H9 (cell line): ENCODE measurements around the gene SACM1L. TPM values are rescaled to one million over a fixed set of nuclear protein-coding genes. Genes with fewer than 3 reads are reported as not detected.

Experiments
- DNase-seq: peaks from one replicate; pipeline ENCODE4 v3.0.0-alpha.2; 2017
- H2AFZ ChIP-seq: one replicate; pipeline ENCODE4 v1.6.1; 2013; ENCODE audit warnings: mild to moderate bottlenecking, low read length, control low read depth, moderate library complexity
- H2AK5ac ChIP-seq: 2 replicates; pipeline ENCODE4 v1.6.1; 2013; ENCODE audit warnings: low read length, control low read depth, mixed read lengths; ENCODE audit not compliant: insufficient read length
- H2BK120ac ChIP-seq: one replicate; pipeline ENCODE4 v1.6.1; 2013; ENCODE audit warnings: low read depth, mild to moderate bottlenecking, low read length, control low read depth, inconsistent platforms; ENCODE audit not compliant: poor library complexity, severe bottlenecking
- H2BK12ac ChIP-seq: 2 replicates; pipeline ENCODE4 v1.6.1; 2013; ENCODE audit warnings: low read length, control low read depth, mixed read lengths, low read depth; ENCODE audit not compliant: insufficient read length
- H2BK15ac ChIP-seq: 2 replicates; pipeline ENCODE4 v1.6.1; 2013; ENCODE audit warnings: low read depth, low read length, control low read depth
- H2BK20ac ChIP-seq: one replicate; pipeline ENCODE4 v1.6.1; 2013; ENCODE audit warnings: low read depth, mild to moderate bottlenecking, low read length, control low read depth, inconsistent platforms; ENCODE audit not compliant: poor library complexity, severe bottlenecking
- H2BK5ac ChIP-seq: 2 replicates; pipeline ENCODE4 v1.6.1; 2013; ENCODE audit warnings: low read length, control low read depth, mixed read lengths; ENCODE audit not compliant: insufficient read length
- H3K14ac ChIP-seq: 2 replicates; pipeline ENCODE4 v1.6.1; 2013; ENCODE audit warnings: low read length, control low read depth; ENCODE audit not compliant: insufficient read depth
- H3K18ac ChIP-seq: 2 replicates; pipeline ENCODE4 v1.6.1; 2013; ENCODE audit warnings: low read depth, mild to moderate bottlenecking, mixed read lengths, low read length, control low read depth; ENCODE audit not compliant: insufficient read length
- H3K23ac ChIP-seq: 2 replicates; pipeline ENCODE4 v1.6.1; 2013; ENCODE audit warnings: low read length, control low read depth, mixed read lengths, low read depth; ENCODE audit not compliant: insufficient read length
- H3K23me2 ChIP-seq: 2 replicates; pipeline ENCODE4 v1.6.1; 2013; ENCODE audit warnings: low read depth, mild to moderate bottlenecking, mixed read lengths, low read length, control low read depth; ENCODE audit not compliant: insufficient read length, poor library complexity, severe bottlenecking
- H3K27ac ChIP-seq: 2 replicates; pipeline ENCODE4 v1.5.1; 2013; ENCODE audit warnings: low read length, control low read depth, mixed read lengths, low read depth; ENCODE audit not compliant: insufficient read length
- H3K27me3 ChIP-seq: 2 replicates; pipeline ENCODE4 v1.6.1; 2013; ENCODE audit warnings: low read length, control low read depth, inconsistent platforms; ENCODE audit not compliant: insufficient read depth
- H3K4ac ChIP-seq: 2 replicates; pipeline ENCODE4 v1.6.1; 2013; ENCODE audit warnings: low read depth, mild to moderate bottlenecking, control low read depth, inconsistent platforms, low read length, moderate library complexity
- H3K4me1 ChIP-seq: 2 replicates; pipeline ENCODE4 v1.6.1; 2013; ENCODE audit warnings: low read length, control low read depth, inconsistent platforms; ENCODE audit not compliant: insufficient read depth
- H3K4me2 ChIP-seq: 2 replicates; pipeline ENCODE4 v1.6.1; 2013; ENCODE audit warnings: low read length, control low read depth, mixed read lengths; ENCODE audit not compliant: insufficient read length, insufficient read depth
- H3K56ac ChIP-seq: 2 replicates; pipeline ENCODE4 v1.6.1; 2013; ENCODE audit warnings: low read depth, mild to moderate bottlenecking, mixed read lengths, low read length, control low read depth; ENCODE audit not compliant: insufficient read length
- H3K79me1 ChIP-seq: 2 replicates; pipeline ENCODE4 v1.6.1; 2013; ENCODE audit warnings: low read depth, mild to moderate bottlenecking, moderate library complexity, low read length, control low read depth, inconsistent platforms; ENCODE audit not compliant: insufficient read depth, poor library complexity, severe bottlenecking
- H3K79me2 ChIP-seq: 2 replicates; pipeline ENCODE4 v1.6.1; 2013; ENCODE audit warnings: low read length, control low read depth, inconsistent platforms; ENCODE audit not compliant: insufficient read depth
- H3K9ac ChIP-seq: 2 replicates; pipeline ENCODE4 v1.6.1; 2013; ENCODE audit warnings: low read length, control low read depth, mixed read lengths; ENCODE audit not compliant: insufficient read length; ENCODE audit errors: extremely low read depth
- H3K9me3 ChIP-seq: one replicate; pipeline ENCODE4 v1.6.1; 2013; ENCODE audit warnings: low read depth, low read length, inconsistent platforms; ENCODE audit not compliant: control insufficient read depth
- H3T11ph ChIP-seq: one replicate; pipeline ENCODE4 v1.6.1; 2013; ENCODE audit warnings: mild to moderate bottlenecking, low read length, control low read depth, inconsistent platforms
- H4K20me1 ChIP-seq: one replicate; pipeline ENCODE4 v1.6.1; 2013; ENCODE audit not compliant: control insufficient read depth, insufficient read length, insufficient read depth
- H4K5ac ChIP-seq: 2 replicates; pipeline ENCODE4 v1.6.1; 2013; ENCODE audit warnings: low read depth, mild to moderate bottlenecking, mixed read lengths, low read length, control low read depth; ENCODE audit not compliant: insufficient read length
- H4K8ac ChIP-seq: replicated peaks from 2 replicates; pipeline ENCODE4 v1.6.1; 2013; ENCODE audit warnings: low read length, control low read depth, mixed read lengths, low read depth; ENCODE audit not compliant: insufficient read length
- H4K91ac ChIP-seq: 2 replicates; pipeline ENCODE4 v1.6.1; 2013; ENCODE audit warnings: low read depth, mild to moderate bottlenecking, moderate library complexity, mixed read lengths, low read length, control low read depth; ENCODE audit not compliant: insufficient read length
- H3K27ac Mint-ChIP-seq, 3 experiments: 2 replicates in 2 of 3; 3 replicates in 1 of 3; pipeline ENCODE4 v1.8.0; 2020 to 2021; ENCODE audit warnings: mixed read lengths in 3 of 3, mild to moderate bottlenecking in 1 of 3, moderate library complexity in 1 of 3
- H3K27me3 Mint-ChIP-seq: 2 replicates; pipeline ENCODE4 v1.8.0; 2021; ENCODE audit warnings: low read depth, mild to moderate bottlenecking, moderate library complexity, mixed read lengths
- H3K36me3 Mint-ChIP-seq, 3 experiments: 2 replicates in 2 of 3; 3 replicates in 1 of 3; pipeline ENCODE4 v1.8.0; 2020 to 2021; ENCODE audit warnings: low read depth in 3 of 3, mixed read lengths in 3 of 3; ENCODE audit not compliant: insufficient read depth in 1 of 3
- H3K4me1 Mint-ChIP-seq, 2 experiments: 2 replicates each; pipeline ENCODE4 v1.8.0; 2020; ENCODE audit warnings: mixed read lengths in 2 of 2
- H3K4me3 Mint-ChIP-seq, 2 experiments: 2 replicates in 1 of 2; 3 replicates in 1 of 2; pipeline ENCODE4 v1.8.0; 2020 to 2021; ENCODE audit warnings: mild to moderate bottlenecking in 2 of 2, mixed read lengths in 2 of 2, moderate library complexity in 1 of 2
- H3K9me3 Mint-ChIP-seq, 2 experiments: 2 replicates in 1 of 2; 3 replicates in 1 of 2; pipeline ENCODE4 v1.8.0; 2020; ENCODE audit warnings: mild to moderate bottlenecking in 2 of 2, mixed read lengths in 2 of 2, moderate library complexity in 1 of 2
- CTCF ChIP-seq: fragments of 200-600 bp; sonication (generic); conservative IDR thresholded peaks from 3 replicates; pipeline ENCODE4 v1.8.0; 2021; ENCODE audit warnings: antibody characterized with exemption, mild to moderate bottlenecking
- WGBS: extraction: QIAGEN DNeasy Blood & Tissue Kit; methylation state at CpG from one replicate; pipeline ENCODE4 v1.1.7; 2013; ENCODE audit warnings: missing lambda C conversion rate, low lambda C conversion rate, mixed read lengths; ENCODE audit not compliant: insufficient read length; ENCODE audit errors: extremely low coverage; 5-methylcytosine and 5-hydroxymethylcytosine counted together
- total RNA-seq: library from RNA; stranded (reverse); gene quantifications from 2 replicates; pipeline ENCODE4 v1.2.1, GENCODE V29; 2021

Gene SACM1L
- total RNA-seq, 1 experiment from 2014 or later = 52.8 TPM

GRCh38 chr3:45737234-45737633 lies 48.0 kb downstream of the SACM1L start:
- Histone ChIP-seq H2BK120ac (no peak overlapping the region), H3K27ac (no peak overlapping the region), H2BK20ac (no peak overlapping the region), H4K20me1 (no peaks in the 10 kb centered on the region), H3K9ac (no peak overlapping the region), H3K27me3 (no peaks in the 10 kb centered on the region), H3K4me2 (no peak overlapping the region), H3K4ac (no peak overlapping the region), H2BK12ac (no peak overlapping the region), H3K79me2 (no peaks in the 10 kb centered on the region), H3K4me1 (peaks cover 7% of the 10 kb centered on the region; the same call in 1 of the 2 replicates), H3K56ac (no peak overlapping the region), H4K5ac (no peak overlapping the region), H2AK5ac (no peak overlapping the region), H2BK5ac (no peak overlapping the region), H2AFZ (no peak overlapping the region), H4K8ac (no peak overlapping the region), H3K18ac (no peak overlapping the region), H3K23ac (no peak overlapping the region), H4K91ac (no peak overlapping the region), H3K23me2 (no peaks in the 10 kb centered on the region), H3K79me1 (no peaks in the 10 kb centered on the region), H3T11ph (no peak overlapping the region), H2BK15ac (no peak overlapping the region), H3K14ac (no peak overlapping the region), H3K9me3 (no peaks in the 10 kb centered on the region)
- H3K27me3 Mint-ChIP-seq = no peaks in the 10 kb centered on the region
- no peak for DNase-seq
- peak overlapping the region; percentile 39 to 89 (median 83); a peak in 5 of 7 replicates for H3K27ac Mint-ChIP-seq
- no CpG with 5 or more reads among the region's 2 CpGs for WGBS
- H3K36me3 Mint-ChIP-seq = peaks cover 41 to 77% (median 75%) of the 10 kb centered on the region in 3 experiments
- H3K4me1 Mint-ChIP-seq = peaks cover 55 to 59% of the 10 kb centered on the region in 2 experiments
- no peak overlapping the region for H3K4me3 Mint-ChIP-seq
- 0 out of 3 replicates have a peak, but pooled peaks have one; percentile 24 for TF ChIP-seq CTCF
- no peaks in the 10 kb centered on the region for H3K9me3 Mint-ChIP-seq
